ENCODE measurements around the gene OR2F2. TPM values are rescaled to one million over a fixed set of nuclear protein-coding genes. Genes with fewer than 3 reads are reported as not detected.

The OR2F2 gene
- total RNA-seq, 2 donors from 2014 or later, result not detected

DNA sequence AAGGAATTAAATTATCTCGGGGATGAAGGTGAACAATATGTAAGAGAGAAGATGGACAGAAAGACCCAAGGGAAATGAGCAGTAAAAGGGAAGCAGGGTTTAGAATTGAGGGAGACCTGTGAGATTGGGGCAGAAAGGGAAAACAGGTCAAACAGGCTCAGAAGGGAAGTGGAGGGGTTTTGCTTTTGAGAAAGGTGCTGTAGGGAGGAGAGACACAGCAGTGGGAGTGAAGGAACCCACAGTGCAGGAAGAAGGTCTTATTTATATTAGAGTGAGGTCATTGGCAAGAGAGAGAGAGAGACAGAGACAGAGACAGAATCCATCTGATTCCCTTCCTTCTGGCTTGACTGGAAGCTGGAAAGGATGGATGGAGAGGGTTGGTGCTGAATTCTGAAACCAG, 29.5 kb upstream of the OR2F2 start:
- peaks cover 22% of the 10 kb centered on the region for H3K4me1 ChIP-seq
- 89 to 91% methylated on average over 1 of the region's 1 CpG for WGBS, 2 donors
- no peak for TF ChIP-seq POLR2A (IDR thresholded peaks at IDR 0.05)
- TF ChIP-seq, protein P1, sequence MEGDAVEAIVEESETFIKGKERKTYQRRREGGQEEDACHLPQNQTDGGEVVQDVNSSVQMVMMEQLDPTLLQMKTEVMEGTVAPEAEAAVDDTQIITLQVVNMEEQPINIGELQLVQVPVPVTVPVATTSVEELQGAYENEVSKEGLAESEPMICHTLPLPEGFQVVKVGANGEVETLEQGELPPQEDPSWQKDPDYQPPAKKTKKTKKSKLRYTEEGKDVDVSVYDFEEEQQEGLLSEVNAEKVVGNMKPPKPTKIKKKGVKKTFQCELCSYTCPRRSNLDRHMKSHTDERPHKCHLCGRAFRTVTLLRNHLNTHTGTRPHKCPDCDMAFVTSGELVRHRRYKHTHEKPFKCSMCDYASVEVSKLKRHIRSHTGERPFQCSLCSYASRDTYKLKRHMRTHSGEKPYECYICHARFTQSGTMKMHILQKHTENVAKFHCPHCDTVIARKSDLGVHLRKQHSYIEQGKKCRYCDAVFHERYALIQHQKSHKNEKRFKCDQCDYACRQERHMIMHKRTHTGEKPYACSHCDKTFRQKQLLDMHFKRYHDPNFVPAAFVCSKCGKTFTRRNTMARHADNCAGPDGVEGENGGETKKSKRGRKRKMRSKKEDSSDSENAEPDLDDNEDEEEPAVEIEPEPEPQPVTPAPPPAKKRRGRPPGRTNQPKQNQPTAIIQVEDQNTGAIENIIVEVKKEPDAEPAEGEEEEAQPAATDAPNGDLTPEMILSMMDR (IDR thresholded peaks at IDR 0.05), result no peak
- intact Hi-C loops (cut with DNase I), result no loop called here
- H3K9me3 ChIP-seq, result no peaks in the 10 kb centered on the region
- DNase-seq (no peak), ATAC-seq (no peak)
- H3K27me3 ChIP-seq, result no peaks in the 10 kb centered on the region
- no peak overlapping the region for H3K4me3 ChIP-seq
- H3K36me3 ChIP-seq (replicated peaks in 1 of 2; ENCODE audit: insufficient read depth in 1 of 2, low read depth in 2 of 2), result no peaks in the 10 kb centered on the region
- peak overlapping the region in 1 of 4 donors; percentile 62 for H3K27ac ChIP-seq

DNA sequence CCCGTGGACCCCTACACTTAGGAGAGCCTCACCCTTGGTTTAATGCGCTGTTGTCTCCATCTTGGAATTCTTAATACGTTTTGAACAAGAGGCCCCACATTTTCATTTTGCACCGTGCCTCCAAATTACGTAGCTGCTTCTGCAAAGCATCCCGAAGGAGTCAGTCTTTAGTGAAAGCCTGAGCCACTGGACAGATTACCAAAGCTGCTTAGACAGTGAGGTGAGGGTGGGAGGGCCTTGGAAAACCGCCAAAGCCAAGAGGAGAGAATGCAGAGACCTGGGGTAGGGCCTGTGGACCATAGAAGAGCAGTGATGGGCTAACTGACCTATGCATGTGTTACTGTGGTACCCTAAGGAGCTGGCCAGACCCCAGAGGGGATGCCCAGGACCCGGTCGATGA, 28.9 kb upstream of the OR2F2 start:
- H3K27ac ChIP-seq, result no peak overlapping the region
- ATAC-seq (no peak), DNase-seq (no peak)
- peaks cover 15% of the 10 kb centered on the region for H3K4me1 ChIP-seq
- no peak overlapping the region for H3K4me3 ChIP-seq
- intact Hi-C loops (cut with DNase I), result no loop called here
- no peaks in the 10 kb centered on the region for H3K27me3 ChIP-seq
- 86 to 90% methylated on average over 9 of the region's 9 CpGs for WGBS, 2 donors
- TF ChIP-seq POLR2A (IDR thresholded peaks at IDR 0.05), result no peak
- TF ChIP-seq, protein P1 (IDR thresholded peaks at IDR 0.05), result no peak
- no peaks in the 10 kb centered on the region for H3K36me3 ChIP-seq (replicated peaks in 1 of 2; ENCODE audit: insufficient read depth in 1 of 2, low read depth in 2 of 2)
- H3K9me3 ChIP-seq, result no peaks in the 10 kb centered on the region

DNA sequence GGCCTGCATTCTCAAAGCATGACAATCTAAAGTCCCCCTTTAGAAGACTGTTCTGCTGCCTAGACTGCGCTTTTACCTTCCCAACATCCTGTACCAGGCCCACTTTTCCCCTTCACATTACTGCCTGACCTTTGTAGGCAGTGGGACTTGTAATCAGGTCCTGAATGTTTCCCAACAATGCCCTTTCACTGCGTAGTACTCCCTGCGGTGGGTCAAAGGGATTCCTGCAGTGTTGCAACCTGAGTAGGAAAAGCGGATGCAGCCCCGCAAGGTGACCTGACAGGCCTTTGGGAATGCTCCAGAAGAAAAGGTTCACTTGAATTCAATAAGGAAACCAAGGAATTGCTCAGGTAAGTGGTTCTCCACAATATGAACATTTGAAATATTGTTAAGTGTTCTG, 28.1 kb upstream of the OR2F2 start:
- ATAC-seq (no peak), DNase-seq (no peak)
- TF ChIP-seq, protein P1 (IDR thresholded peaks at IDR 0.05), result no peak
- no peak for TF ChIP-seq POLR2A (IDR thresholded peaks at IDR 0.05)
- no peak overlapping the region for H3K4me3 ChIP-seq
- WGBS, 2 donors, result 93 to 94% methylated on average over 5 of the region's 5 CpGs
- no peaks in the 10 kb centered on the region for H3K9me3 ChIP-seq
- H3K36me3 ChIP-seq (replicated peaks in 1 of 2; ENCODE audit: insufficient read depth in 1 of 2, low read depth in 2 of 2), result no peaks in the 10 kb centered on the region
- H3K27me3 ChIP-seq, result no peaks in the 10 kb centered on the region
- no peak overlapping the region for H3K27ac ChIP-seq
- intact Hi-C loops (cut with DNase I), result no loop called here
- peaks cover 15% of the 10 kb centered on the region for H3K4me1 ChIP-seq

DNA sequence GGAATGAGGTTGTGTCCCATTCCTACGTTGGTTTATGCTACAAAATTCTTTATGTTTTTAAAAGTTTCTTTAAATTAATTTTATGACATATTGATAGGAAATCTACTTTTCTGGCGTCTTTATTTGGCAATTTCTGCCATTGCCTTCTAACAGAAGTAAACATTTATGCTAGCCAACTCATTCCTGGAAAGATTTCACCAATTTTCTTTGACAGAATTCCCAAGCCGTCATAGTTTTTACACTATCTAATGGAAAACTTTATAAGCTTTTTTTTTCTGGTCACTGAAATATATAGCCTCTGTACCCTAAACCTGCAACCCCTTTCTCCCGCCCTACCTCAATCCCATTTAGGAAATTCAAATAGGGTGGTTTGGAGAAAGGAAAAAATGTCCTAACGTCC, 26.9 kb upstream of the OR2F2 start:
- DNase-seq (no peak), ATAC-seq (no peak)
- intact Hi-C loops (cut with DNase I), result no loop called here
- Histone ChIP-seq H3K27ac (no peak overlapping the region), H3K36me3 (replicated peaks in 1 of 2; ENCODE audit: insufficient read depth in 1 of 2, low read depth in 2 of 2) (no peaks in the 10 kb centered on the region), H3K4me1 (peaks cover 15% of the 10 kb centered on the region), H3K4me3 (no peak overlapping the region), H3K9me3 (no peaks in the 10 kb centered on the region), H3K27me3 (no peaks in the 10 kb centered on the region)
- WGBS, 2 donors, result 67 to 72% methylated on average over 5 of the region's 5 CpGs
- TF ChIP-seq, protein P1 (IDR thresholded peaks at IDR 0.05), result no peak
- TF ChIP-seq POLR2A (IDR thresholded peaks at IDR 0.05), result no peak

DNA sequence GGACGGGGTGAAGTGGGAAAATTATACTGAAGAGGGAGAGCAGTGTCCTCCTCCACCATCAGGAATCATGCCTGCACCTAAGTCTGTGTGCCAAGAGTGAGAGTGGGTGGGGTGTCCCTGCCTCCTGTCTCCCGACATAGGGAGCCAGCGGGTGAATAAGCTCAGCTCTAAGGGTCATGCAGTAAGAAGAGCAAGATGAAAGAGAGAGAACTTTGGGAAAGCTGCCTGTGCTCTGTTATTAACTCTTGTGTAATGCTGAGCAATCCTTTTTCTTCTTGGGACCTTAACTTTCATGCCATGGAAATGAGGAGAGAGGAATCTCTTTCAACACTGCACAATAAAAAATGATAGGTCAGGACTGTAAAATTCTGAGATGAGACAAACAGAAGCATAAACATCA, 25.2 kb upstream of the OR2F2 start:
- 78 to 82% methylated on average over 3 of the region's 3 CpGs for WGBS, 2 donors
- Histone ChIP-seq H3K27ac (no peak overlapping the region), H3K4me3 (no peak overlapping the region), H3K27me3 (no peaks in the 10 kb centered on the region), H3K9me3 (no peaks in the 10 kb centered on the region), H3K4me1 (peaks cover 7% of the 10 kb centered on the region), H3K36me3 (replicated peaks in 1 of 2; ENCODE audit: insufficient read depth in 1 of 2, low read depth in 2 of 2) (no peaks in the 10 kb centered on the region)
- DNase-seq (no peak), ATAC-seq (no peak)
- no peak for TF ChIP-seq POLR2A (IDR thresholded peaks at IDR 0.05)
- TF ChIP-seq, protein P1 (IDR thresholded peaks at IDR 0.05), result no peak
- intact Hi-C loops (cut with DNase I), result no loop called here
